NCI-H748 (cell line): ENCODE data around the gene ARMS2.

Source experiments
- DNase-seq: peaks from one replicate; lab custom pipeline; 2025; ENCODE audit not compliant: unreplicated experiment; lab: John Stamatoyannopoulos, UW

ARMS2 gene

DNA sequence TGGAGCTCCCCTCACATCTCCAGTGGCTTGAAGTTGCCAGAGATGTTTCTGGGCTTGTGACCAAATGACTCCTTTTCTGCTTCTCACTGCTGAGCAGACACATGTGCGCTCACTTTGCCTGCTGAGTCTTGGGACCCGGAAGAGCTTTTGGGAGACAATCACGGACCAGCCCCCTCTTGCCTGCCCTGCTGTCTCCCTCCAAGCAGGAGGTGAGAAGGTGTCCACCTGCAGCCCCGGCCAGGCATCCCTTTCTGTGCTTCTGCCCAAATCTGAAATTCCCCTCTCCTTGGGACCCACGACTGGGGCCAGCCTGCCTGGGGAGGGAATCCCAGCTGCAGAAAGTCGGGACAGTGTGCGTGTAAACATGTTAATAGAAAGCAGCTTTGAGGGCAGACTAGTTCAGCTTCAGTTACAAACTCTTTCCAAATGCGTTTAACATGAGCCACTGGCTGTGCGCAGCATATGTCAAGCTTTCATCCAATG, 38.6 kb downstream of the ARMS2 start:
- DNase-seq: no peak

DNA sequence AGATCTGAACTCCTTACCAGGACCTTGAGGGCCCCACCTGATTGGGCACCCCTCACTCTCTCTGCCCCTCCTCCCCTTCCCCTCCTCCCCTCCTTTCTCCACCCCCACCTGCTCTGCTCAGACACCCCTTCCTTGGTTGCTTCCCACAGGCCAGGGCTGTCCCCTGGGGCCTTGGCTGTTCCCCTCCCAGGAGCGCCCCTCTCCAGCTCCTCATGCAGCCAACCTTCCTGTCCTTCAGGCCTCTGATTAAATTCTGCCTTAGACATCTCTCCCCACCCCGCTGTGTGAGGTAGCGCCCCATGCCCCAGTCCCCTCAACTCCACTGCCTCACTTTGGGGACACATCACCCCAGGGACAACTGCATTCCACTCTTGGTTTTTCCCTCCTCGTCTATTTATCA, 39.3 kb downstream of the ARMS2 start:
- DNase-seq: no peak

DNA sequence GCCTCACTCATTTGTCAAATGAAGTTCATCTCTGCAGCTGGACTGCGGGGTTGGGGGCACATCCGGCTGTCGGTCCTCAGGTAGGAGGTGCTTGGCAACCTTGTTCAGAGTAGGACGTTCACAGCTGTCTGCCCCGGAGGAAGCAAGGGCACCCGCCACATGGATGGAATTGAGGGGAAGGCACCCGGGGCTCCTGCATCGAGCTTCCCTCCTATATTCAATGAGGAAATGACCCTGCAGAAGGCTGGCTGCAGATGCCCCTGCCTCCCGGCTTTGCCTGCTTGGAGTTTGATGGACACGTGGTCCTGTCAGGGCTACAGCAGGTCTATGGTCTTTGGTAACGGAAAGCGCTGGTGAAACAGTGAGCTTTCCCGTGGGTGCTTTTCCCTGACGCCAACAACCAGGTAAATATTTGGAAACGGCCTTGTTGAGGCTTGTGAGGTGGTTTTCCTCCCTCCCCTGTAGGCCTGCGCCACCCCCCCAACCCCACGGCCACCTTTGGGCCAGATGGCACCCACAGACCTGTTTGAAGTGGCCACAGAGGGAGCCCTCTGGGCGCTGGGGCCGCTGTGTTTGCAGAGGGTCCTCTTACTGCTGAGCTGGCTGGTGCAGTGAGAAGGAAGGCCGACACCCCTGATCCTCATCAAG, 39.8 kb downstream of the ARMS2 start:
- DNase-seq: no peak

DNA sequence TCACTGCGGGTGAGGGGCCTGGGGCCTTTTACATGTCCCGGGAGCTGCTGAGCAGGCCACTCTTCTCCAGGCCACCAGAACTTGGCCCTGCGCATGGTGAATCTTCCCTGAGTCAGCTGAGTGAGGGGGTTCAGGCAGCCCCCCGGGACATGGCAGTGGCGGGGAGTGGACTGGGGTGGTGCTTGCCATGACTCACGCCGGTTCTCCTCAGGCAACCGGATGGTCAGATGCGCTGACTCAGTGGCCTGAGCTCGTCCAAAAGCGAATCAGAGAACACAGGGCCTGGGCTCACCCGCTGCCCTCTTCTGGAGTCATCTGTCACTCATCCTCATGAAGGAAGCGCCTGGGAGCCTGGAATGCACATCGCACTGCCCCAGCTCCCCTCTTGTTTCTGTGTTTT, 40.4 kb downstream of the ARMS2 start:
- DNase-seq: no peak

DNA sequence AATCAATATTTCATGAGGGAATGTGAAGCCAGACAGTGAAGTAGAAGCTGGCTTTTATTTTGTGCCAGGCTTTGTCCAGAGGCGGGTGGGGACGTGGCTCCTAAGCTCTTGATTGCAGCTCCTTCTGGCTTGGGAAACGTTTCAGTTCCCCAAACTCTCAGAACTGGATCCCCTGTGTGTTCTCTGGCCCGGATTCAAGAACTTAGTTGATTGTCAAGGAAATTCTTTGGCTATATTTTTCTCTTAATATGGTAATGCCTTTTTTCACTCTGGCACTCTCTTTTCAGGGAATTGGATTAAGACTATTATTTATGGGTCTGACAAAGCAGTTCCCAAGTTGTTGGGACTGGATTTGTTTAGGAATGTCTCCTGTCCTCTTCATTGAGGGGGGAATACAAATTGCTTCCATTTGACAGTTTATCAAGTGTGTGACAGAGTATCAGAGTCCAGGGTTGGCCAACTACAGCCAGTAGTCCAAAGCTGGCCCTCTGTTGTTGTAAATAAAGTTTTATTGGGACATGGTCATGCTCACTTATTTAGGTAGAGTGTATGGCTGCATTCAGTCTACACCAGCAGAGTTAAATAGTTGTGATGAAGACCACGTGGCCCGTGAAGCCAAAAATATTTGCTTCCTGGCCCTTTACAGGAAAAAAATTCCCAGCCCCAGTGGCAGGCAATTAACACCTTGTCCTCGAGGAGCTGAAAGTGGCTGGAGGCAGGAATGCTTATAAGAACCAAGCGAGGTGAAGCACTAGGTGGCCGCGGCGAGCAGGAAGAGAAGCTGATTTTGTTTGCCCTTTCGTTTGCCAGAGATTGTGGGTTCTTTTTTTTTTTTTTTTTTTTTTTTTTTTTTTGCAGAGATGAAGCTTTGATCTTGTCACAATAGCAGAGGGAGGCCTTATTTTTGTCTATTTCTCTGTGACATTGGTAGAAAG, 41.2 kb downstream of the ARMS2 start:
- DNase-seq: no peak

DNA sequence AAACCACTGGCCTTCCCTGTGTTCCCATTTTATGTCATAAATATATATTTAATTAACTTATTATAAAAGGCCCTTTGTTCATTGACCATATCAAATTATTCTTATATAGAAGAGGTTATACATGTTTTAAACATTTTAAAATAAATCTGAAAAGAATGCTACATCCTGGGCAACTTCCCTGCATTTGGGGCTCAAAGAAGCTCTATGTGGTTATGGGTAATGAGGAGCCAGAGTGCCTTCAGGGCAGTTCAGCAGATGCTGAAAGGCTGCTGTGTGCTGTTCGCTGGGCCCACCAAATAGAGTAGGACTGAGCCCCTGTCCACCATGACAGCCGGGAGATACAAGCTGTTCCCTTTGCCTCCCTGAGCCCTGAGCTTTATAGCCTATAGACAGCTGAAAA, 42.8 kb downstream of the ARMS2 start:
- DNase-seq: no peak

DNA sequence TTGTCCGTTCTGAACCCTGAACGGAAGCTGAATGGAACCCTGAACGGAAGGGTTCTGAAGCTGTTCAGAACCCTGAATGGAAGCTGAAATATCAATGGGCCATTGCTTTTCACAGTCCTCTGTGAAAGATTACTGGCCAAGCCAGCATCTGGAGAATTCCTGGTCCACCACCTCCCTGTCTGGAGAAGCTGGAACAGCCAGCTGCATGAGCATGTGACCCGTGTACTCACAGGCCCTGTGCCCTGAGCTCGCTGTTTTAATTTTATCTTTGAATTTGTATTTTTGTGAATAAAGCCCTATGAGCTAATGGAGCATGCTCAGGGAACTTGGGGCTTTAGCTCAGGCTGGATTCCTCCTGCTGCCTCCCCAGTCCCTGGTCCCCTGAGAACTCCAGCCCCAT, 44.1 kb downstream of the ARMS2 start:
- no peak for DNase-seq

DNA sequence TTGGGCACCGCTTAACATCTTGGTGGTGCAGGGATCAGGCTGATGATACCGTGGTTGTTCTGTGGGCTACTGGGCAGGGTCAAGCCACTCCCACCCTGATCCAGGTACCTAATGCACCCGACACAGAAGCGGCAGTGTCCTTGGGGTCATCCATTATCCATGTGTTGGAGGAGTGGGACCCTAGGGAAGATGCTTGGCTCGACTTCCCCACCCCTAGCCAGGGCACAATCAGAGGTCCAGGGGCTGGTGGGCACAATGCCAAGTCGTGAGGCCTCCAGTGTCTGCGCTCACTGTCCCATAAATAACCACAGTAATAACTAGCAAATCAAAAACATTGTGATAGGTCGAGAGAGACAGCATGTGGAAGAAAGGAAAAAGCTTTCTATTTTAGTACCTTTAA, 44.6 kb downstream of the ARMS2 start:
- DNase-seq: no peak

DNA sequence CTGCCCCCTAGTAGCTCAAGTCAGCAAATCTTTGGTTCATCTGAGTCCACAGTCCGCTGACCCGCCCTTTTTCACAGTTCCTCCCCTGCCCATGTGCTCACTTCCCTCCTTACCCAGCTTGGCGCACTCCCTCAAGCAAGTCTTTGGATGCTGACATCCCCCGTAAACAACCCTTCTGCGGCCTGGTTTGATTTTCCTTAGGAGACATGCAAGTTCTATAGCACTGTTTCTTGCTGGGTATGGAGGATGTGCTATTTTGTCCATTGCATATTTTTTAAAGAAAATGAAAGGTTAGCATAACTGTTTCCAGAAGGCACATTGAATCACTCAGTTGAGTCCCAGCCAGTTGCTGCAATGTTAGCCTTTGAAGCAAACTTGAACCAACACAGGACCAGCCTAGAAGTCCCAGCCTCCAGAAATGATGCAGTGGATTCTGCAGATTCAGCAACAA, 45.1 kb downstream of the ARMS2 start:
- DNase-seq: no peak

DNA sequence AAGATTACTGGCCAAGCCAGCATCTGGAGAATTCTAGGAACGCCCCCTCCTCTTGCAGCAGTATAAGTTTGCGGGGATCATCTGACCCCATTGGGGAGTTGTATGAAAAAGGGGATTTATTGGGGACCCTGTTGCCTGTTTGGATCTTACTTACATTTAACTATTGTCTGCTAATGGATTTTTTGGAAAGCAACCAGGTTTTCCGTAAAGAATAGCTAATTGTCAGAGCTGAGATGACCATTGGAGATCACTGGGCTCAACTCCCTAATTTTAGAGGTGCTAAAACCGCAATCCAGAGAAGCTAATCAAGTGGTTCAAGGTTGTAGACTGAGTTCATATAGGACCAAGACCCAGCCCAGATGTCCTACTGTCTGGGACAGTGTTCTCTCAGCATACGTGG, 45.7 kb downstream of the ARMS2 start:
- DNase-seq: no peak

DNA sequence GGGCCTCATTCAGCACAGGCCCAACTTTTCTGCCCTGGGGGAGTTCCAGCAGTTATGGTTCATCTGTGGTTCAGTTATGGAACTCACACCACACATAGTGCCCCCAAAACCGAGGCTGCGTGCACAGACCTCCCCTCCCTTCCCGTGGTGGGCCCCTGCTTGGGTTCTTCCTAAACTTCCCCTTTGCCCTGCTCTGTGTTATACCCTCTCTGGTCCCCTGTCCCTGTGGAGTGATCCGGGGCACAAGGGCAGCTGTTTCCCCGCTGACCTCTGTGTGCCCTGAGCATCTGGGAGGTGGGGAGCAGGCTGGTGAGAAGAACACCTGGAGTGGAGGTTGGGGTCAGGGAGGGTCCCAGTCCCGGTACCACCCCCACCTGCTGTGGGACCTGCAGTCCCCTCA, 46.3 kb downstream of the ARMS2 start:
- DNase-seq: no peak

DNA sequence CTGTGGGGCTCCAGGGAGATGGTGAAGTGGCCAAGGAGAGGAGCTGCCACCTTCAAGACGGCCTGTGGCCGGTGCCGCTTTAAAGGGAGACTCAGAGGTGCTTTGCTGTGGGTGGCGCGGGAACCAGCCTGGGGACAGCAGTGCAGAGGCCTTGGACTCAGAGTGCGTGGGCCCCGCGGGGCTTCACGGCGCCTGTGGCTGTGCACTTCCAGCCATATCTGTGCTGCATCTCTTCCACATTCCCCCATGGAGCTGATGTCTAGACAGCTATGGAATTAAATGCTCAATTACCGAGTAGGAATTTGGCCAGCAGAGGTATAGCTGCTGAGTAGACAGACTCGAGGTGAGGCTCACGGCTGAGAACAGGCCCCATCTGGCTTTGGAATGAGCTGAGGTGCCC, 48.6 kb downstream of the ARMS2 start:
- no peak for DNase-seq

DNA sequence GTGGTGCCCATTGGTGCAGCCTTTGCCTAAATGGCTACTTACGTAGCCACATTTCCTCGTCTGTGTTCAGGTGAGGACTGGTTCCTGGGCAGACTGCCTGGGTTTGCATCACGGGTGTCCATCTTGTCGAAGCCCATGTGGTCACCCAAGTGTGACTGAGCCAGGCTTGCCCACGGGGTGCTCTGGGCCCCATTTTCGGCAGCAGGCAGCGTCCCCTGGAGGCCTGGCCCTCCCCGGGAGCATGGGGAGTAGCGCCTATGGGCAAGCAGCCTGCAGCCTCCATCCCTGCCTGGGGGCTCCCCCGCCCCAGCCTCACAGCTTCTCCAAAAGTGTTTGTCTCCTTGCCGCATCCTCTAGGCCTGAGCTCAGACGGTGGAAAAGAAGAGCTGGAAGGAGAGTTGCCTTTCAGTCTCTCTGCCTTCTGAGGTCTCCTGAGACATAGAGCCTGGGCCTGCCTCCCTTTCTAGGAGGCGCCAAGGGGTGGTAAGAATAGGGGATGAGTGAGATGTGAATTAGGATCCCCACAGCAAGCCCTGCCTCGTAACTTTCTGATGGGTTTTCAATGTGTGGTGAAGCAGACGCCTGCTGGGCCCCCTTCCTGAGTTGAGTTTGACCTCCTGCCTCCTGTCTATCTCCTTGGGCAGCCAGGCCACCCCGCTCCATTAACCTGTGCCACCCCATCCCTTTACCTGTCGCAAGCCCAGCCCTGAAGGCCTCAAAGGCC, 49.6 kb downstream of the ARMS2 start:
- DNase-seq: no peak

DNA sequence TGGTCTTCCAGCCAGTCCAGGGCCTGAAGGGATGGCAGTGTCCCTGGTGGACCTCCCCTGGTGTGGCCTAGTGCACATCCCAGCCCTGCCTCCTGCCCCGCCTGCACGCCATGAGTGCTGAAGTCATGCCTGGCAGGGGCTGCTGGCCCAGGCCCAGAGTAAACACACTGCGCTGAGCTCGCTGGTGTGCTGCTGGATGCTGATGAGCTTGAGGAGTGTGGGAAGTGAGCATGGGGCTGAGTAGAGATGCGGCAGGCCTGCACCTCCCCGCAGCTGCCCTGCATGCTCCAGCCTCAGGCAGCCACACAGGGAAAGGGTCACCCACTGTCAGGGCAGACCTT, 50.1 kb downstream of the ARMS2 start:
- DNase-seq: peak; percentile 63

DNA sequence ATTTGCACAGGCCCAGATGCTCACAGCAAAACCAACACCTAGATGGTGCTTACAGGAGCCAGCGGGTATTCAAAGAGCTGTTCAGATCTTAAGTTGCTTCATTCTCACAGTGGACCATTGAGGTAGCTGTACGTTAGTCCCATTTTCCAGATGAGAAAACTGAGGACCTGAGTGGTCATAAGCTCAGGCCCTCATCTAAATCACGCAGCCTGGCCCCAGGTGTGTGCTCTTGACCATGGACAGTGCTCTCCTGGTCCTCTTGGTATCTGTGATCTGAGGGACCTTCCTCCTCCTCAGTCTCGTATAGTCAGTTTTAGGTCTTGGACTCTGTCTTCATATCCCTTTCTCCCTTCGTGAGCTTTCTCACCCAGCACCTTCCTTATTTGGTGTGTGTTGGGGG, 50.6 kb downstream of the ARMS2 start:
- no peak for DNase-seq

DNA sequence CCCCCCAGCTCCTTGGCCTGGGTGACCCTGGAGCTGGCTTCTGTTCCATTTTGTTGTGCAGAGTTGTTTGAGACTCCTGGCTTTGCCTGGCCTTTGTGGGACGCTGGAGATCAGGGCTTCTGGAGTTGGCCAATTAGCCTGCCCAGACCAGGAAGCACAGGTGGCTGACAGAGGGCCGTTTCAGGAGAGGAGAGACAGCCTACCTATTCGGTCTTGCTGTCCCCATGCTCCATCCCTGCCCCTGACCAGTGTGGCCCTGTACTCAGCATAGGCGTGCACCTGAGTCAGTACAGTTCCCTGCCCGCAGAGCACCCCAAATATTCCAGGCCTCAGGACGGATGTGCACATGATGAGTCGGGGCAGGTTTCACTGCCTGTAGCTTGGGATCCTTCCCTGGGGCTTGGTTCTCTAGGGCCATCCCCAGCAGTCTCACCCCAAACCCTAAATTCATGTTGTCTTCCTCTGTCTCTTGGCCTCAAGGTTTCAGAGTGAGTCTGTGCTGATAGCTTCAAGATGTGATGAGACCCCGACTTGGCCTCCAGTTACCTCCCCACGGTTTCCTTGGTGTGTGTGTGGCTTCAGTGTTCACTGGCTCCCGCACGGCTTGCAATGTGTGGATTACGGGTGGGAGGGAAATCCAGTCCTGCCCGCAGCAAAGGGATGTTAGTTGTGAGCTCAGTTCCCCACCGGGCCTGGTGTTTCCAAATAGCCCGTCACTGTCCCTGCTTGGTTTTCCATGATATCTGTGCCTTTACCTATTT, 51.6 kb downstream of the ARMS2 start:
- DNase-seq: no peak
